GM23338 (cell line): ENCODE results near the gene GSG1L. TPM values are rescaled to one million over a fixed set of nuclear protein-coding genes. Genes with fewer than 3 reads are reported as not detected.

Experiments used
- ATAC-seq: fragments of 200-7000 bp; cut with Tn5 transposase; 3 replicates; pipeline ENCODE4 v1.9.1; 2020
- DNase-seq: peaks from one replicate; pipeline ENCODE4 v3.0.0-alpha.2; 2015; ENCODE audit warnings: low spot score
- H2AFZ ChIP-seq: fragments of 200-600 bp; sonication (generic); 2 replicates; pipeline ENCODE4 v1.8.0; 2016; ENCODE audit warnings: antibody characterized with exemption, mild to moderate bottlenecking, moderate library complexity
- H3F3A ChIP-seq: fragments of 200-600 bp; sonication (generic); replicated peaks from 2 replicates; pipeline ENCODE4 v1.8.0; 2017; ENCODE audit warnings: antibody characterized with exemption, mixed run types, low read depth
- H3K27ac ChIP-seq: fragments of 200-600 bp; sonication (generic); 2 replicates; pipeline ENCODE4 v1.6.1; 2016; ENCODE audit warnings: low read depth
- H3K27me3 ChIP-seq: fragments of 200-600 bp; sonication (generic); 2 replicates; pipeline ENCODE4 v1.8.0; 2016; ENCODE audit warnings: mild to moderate bottlenecking, mixed run types, moderate library complexity; ENCODE audit not compliant: insufficient read depth
- H3K36me3 ChIP-seq: fragments of 200-600 bp; sonication (generic); 2 replicates; pipeline ENCODE4 v1.8.0; 2016; ENCODE audit warnings: mild to moderate bottlenecking; ENCODE audit not compliant: insufficient read depth
- H3K4me1 ChIP-seq: fragments of 200-600 bp; sonication (generic); 2 replicates; pipeline ENCODE4 v1.8.0; 2016; ENCODE audit warnings: mild to moderate bottlenecking, moderate library complexity; ENCODE audit not compliant: insufficient read depth
- H3K4me2 ChIP-seq: fragments of 200-600 bp; sonication (generic); 2 replicates; pipeline ENCODE4 v1.7.1; 2017; ENCODE audit warnings: mixed run types
- H3K4me3 ChIP-seq: fragments of 200-600 bp; sonication (generic); 2 replicates; pipeline ENCODE4 v1.6.1; 2016; ENCODE audit warnings: mixed run types
- H3K79me2 ChIP-seq: fragments of 200-600 bp; sonication (generic); replicated peaks from 2 replicates; pipeline ENCODE4 v1.8.0; 2017; ENCODE audit warnings: mild to moderate bottlenecking; ENCODE audit not compliant: insufficient read depth
- H3K9me2 ChIP-seq: fragments of 200-600 bp; sonication (generic); 2 replicates; pipeline ENCODE4 v1.8.0; 2017; ENCODE audit not compliant: insufficient read depth
- H4K20me1 ChIP-seq: fragments of 200-600 bp; sonication (generic); replicated peaks from 2 replicates; pipeline ENCODE4 v1.8.0; 2017; ENCODE audit warnings: mild to moderate bottlenecking; ENCODE audit not compliant: insufficient read depth
- H3K27ac Mint-ChIP-seq: 2 replicates; pipeline ENCODE4 v1.8.0; 2020; ENCODE audit warnings: inconsistent platforms, mild to moderate bottlenecking, moderate library complexity, mixed read lengths
- H3K27me3 Mint-ChIP-seq: 3 replicates; pipeline ENCODE4 v1.8.0; 2022; ENCODE audit warnings: low read depth, mild to moderate bottlenecking, moderate library complexity, mixed read lengths, inconsistent platforms; ENCODE audit not compliant: insufficient read depth, poor library complexity
- H3K36me3 Mint-ChIP-seq: 3 replicates; pipeline ENCODE4 v1.8.0; 2021; ENCODE audit warnings: low read depth, mild to moderate bottlenecking, inconsistent platforms, moderate library complexity, mixed read lengths
- H3K4me1 Mint-ChIP-seq: 3 replicates; pipeline ENCODE4 v1.8.0; 2020; ENCODE audit warnings: mild to moderate bottlenecking, inconsistent platforms, mixed read lengths
- H3K4me3 Mint-ChIP-seq: 3 replicates; pipeline ENCODE4 v1.8.0; 2021; ENCODE audit warnings: moderate library complexity, mild to moderate bottlenecking, inconsistent platforms, mixed read lengths
- H3K9me3 Mint-ChIP-seq: 3 replicates; pipeline ENCODE4 v1.8.0; 2020; ENCODE audit warnings: moderate library complexity, mild to moderate bottlenecking, inconsistent platforms, mixed read lengths
- CTCF ChIP-seq, 2 experiments: fragments of 200-600 bp in 1 of 2; sonication (generic) in 1 of 2; conservative IDR thresholded peaks; 2 replicates each; pipeline versions ENCODE4 v1.5.1 to v1.6.1; 2016 to 2017; ENCODE audit warnings: antibody characterized with exemption in 2 of 2, low read depth in 2 of 2, mild to moderate bottlenecking in 2 of 2, moderate library complexity in 1 of 2
- ETS1 ChIP-seq: IDR thresholded peaks from 2 replicates; pipeline ENCODE4 v1.6.1; 2016; ENCODE audit warnings: antibody characterized with exemption
- EZH2 ChIP-seq: fragments of 200-600 bp; sonication (generic); IDR thresholded peaks from one replicate; pipeline ENCODE4 v1.8.0; 2017; ENCODE audit warnings: antibody characterized with exemption, mild to moderate bottlenecking, low read depth; ENCODE audit not compliant: unreplicated experiment
- EZH2phosphoT487 ChIP-seq: fragments of 200-600 bp; sonication (generic); IDR thresholded peaks from one replicate; pipeline ENCODE4 v1.8.1; 2018; ENCODE audit warnings: antibody characterized with exemption; ENCODE audit not compliant: unreplicated experiment
- JUNB ChIP-seq: IDR thresholded peaks from one replicate; pipeline ENCODE4 v1.6.1; 2016; ENCODE audit warnings: antibody characterized with exemption; ENCODE audit not compliant: unreplicated experiment
- POLR2AphosphoS5 ChIP-seq: IDR thresholded peaks from 2 replicates; pipeline ENCODE4 v1.6.1; 2016; ENCODE audit warnings: antibody characterized with exemption, low read depth
- REST ChIP-seq: IDR thresholded peaks from one replicate; pipeline ENCODE4 v1.6.1; 2018; ENCODE audit warnings: antibody characterized with exemption; ENCODE audit not compliant: unreplicated experiment
- STAT1 ChIP-seq: IDR thresholded peaks from one replicate; pipeline ENCODE4 v1.6.1; 2016; ENCODE audit warnings: antibody characterized with exemption; ENCODE audit not compliant: unreplicated experiment
- ZNF114 ChIP-seq: fragments of 250-450 bp; sonication (Bioruptor Pico); IDR thresholded peaks from 2 replicates; pipeline ENCODE4 v1.5.0; 2020; ENCODE audit warnings: mild to moderate bottlenecking, moderate library complexity
- polyA plus RNA-seq: library from polyadenylated mRNA; unstranded; fragments of >200 nt; fragmentation: Nextera tagmentation; extraction: Ambion mirVana; gene quantifications from 2 replicates; pipeline ENCODE4 v1.2.1, GENCODE V29; 2016
- total RNA-seq: library from RNA; depleted of rRNA; stranded (reverse); fragments of >200 nt; shearing (Covaris generic); gene quantifications from 2 replicates; pipeline ENCODE4 v1.2.3, GENCODE V29; 2014

The GSG1L gene
- total and polyA plus RNA-seq, 2 experiments from 2014 or later: 0.36 to 0.63 TPM

- TF ChIP-seq CTCF (conservative IDR thresholded peaks at IDR 0.05; ENCODE audit: low read depth in 2 of 2) (no peak), STAT1 (no peak), EZH2phosphoT487 (no peak), JUNB (no peak), EZH2 (no peak), REST (no peak)
These were observed 47.0 kb upstream of the GSG1L start (continued) for GRCh38 chr16:28110479-28110878.

- H3K4me1 Mint-ChIP-seq: no peaks in the 10 kb centered on the region
- H3K4me3 ChIP-seq: no peak overlapping the region
- no peak overlapping the region for H3K27ac ChIP-seq
- H3K36me3 ChIP-seq: peaks cover 27% of the 10 kb centered on the region
- H3K9me3 Mint-ChIP-seq: no peaks in the 10 kb centered on the region
- H3K27me3 ChIP-seq: no peaks in the 10 kb centered on the region
- H3K4me3 Mint-ChIP-seq: no peak overlapping the region
- peaks cover 10% of the 10 kb centered on the region for H4K20me1 ChIP-seq
- H3K27ac Mint-ChIP-seq: no peak overlapping the region
- H3K36me3 Mint-ChIP-seq: peaks cover 66% of the 10 kb centered on the region
- H3K9me2 ChIP-seq: no peaks in the 10 kb centered on the region
- peaks cover 3% of the 10 kb centered on the region for H3K27me3 Mint-ChIP-seq
- no peaks in the 10 kb centered on the region for H3K4me1 ChIP-seq
- H3K79me2 ChIP-seq: peaks cover 9% of the 10 kb centered on the region
- no peaks in the 10 kb centered on the region for H3F3A ChIP-seq
- ATAC-seq (no peak), DNase-seq (no peak)
- H3K4me2 ChIP-seq: no peak overlapping the region
- no peak overlapping the region for H2AFZ ChIP-seq
- TF ChIP-seq ZNF114 (CRISPR knock-in tag) (no peak), POLR2AphosphoS5 (no peak), EZH2phosphoT487 (no peak), ETS1 (no peak), CTCF (conservative IDR thresholded peaks at IDR 0.05; ENCODE audit: low read depth in 2 of 2) (no peak), REST (no peak)
These were observed 46.6 kb upstream of the GSG1L start for GRCh38 chr16:28110074-28110473.
